Activated naive CD4-positive, alpha-beta T cell (primary cell): Measurements from ENCODE around the gene NRF1.

ENCODE experiments used
- DNase-seq, 4 experiments: peaks; one replicate each; lab custom pipeline; 2025; lab: John Stamatoyannopoulos, UW

Gene NRF1

GRCh38 chr7:129740574-129741410 is 129.3 kb downstream of the NRF1 start:
- no peak for DNase-seq

- DNase-seq, result no peak
These were observed 130.3 kb downstream of the NRF1 start for GRCh38 chr7:129741743-129742213.

GRCh38 chr7:129742256-129742655 is 130.7 kb downstream of the NRF1 start:
- DNase-seq, result no peak

GRCh38 chr7:129746857-129747529 is 135.5 kb downstream of the NRF1 start:
- DNase-seq, result no peak

GRCh38 chr7:129748356-129749109 is 137.0 kb downstream of the NRF1 start:
- DNase-seq, result no peak

GRCh38 chr7:129750091-129750490 is 138.6 kb downstream of the NRF1 start:
- no peak for DNase-seq

GRCh38 chr7:129750501-129750900 is 139.0 kb downstream of the NRF1 start:
- DNase-seq, result no peak

GRCh38 chr7:129751916-129752315 is 140.4 kb downstream of the NRF1 start:
- no peak for DNase-seq

- no peak for DNase-seq
These were observed 141.2 kb downstream of the NRF1 start for GRCh38 chr7:129752760-129753159.

GRCh38 chr7:129754406-129754805 is 142.9 kb downstream of the NRF1 start:
- DNase-seq, result no peak

GRCh38 chr7:129757991-129758390 is 146.5 kb downstream of the NRF1 start:
- DNase-seq, result no peak

- no peak for DNase-seq
These were observed 151.0 kb downstream of the NRF1 start for GRCh38 chr7:129762387-129762969.

GRCh38 chr7:129764247-129765084 is 152.9 kb downstream of the NRF1 start:
- no peak for DNase-seq

GRCh38 chr7:129765352-129765751 is 153.8 kb downstream of the NRF1 start:
- DNase-seq, result no peak

- no peak for DNase-seq
These were observed 155.8 kb downstream of the NRF1 start for GRCh38 chr7:129767120-129768015.

GRCh38 chr7:129768614-129769399 is 157.3 kb downstream of the NRF1 start:
- DNase-seq, result no peak

- DNase-seq, result no peak
These were observed 157.9 kb downstream of the NRF1 start for GRCh38 chr7:129769400-129769774.

- DNase-seq, result no peak
These were observed 158.6 kb downstream of the NRF1 start for GRCh38 chr7:129769866-129770808.
